Right hindlimb (tissue), 1 donor: ENCODE measurements around the gene ATP6V0D1.
A peak's percentile ranks its signal among the peaks of the same experiment; 100 is the strongest.
"Not testable (repeated sequence)": the region's sequence is repeated elsewhere in the genome, so short reads cannot be mapped to it uniquely, and the experiment has no call there.

ENCODE experiments used
- DNase-seq: peaks from one replicate; pipeline ENCODE4 v3.0.0-alpha.2; 2018

ATP6V0D1 gene

GRCh38 chr16:67499106-67499505 lies 18.1 kb upstream of the ATP6V0D1 start:
- no peak for DNase-seq

GRCh38 chr16:67490335-67491096 lies 9.6 kb upstream of the ATP6V0D1 start:
- DNase-seq = no peak

- DNase-seq = no peak
These were observed 8.6 kb upstream of the ATP6V0D1 start for GRCh38 chr16:67489401-67490083.

GRCh38 chr16:67487561-67487960 lies 6.6 kb upstream of the ATP6V0D1 start:
- DNase-seq = not testable (repeated sequence)

- DNase-seq = no peak
These were observed 5.8 kb upstream of the ATP6V0D1 start for GRCh38 chr16:67486805-67487204.

- no peak for DNase-seq
These were observed 3.0 kb upstream of the ATP6V0D1 start for GRCh38 chr16:67483731-67484525.

- DNase-seq = no peak
These were observed 2.2 kb upstream of the ATP6V0D1 start, which contains the start of gene AGRP for GRCh38 chr16:67483150-67483549. Gene AGRP, minus strand, starts transcription at chr16:67483547. Its CDS starts 149 bp downstream, at chr16:67483398.

GRCh38 chr16:67482233-67482924 lies 1.4 kb upstream of the ATP6V0D1 start:
- no peak for DNase-seq

- no peak for DNase-seq
These were observed 740 bp upstream of the ATP6V0D1 start for GRCh38 chr16:67481561-67482232.

- no peak for DNase-seq
These were observed 2.9 kb downstream of the ATP6V0D1 start for GRCh38 chr16:67477960-67478554.

- no peak for DNase-seq
These were observed 6.2 kb downstream of the ATP6V0D1 start for GRCh38 chr16:67474551-67475455.

GRCh38 chr16:67471758-67472384 lies 9.1 kb downstream of the ATP6V0D1 start:
- DNase-seq = no peak

- DNase-seq = peak; percentile 66
These were observed 10.6 kb downstream of the ATP6V0D1 start for GRCh38 chr16:67470359-67470758.

GRCh38 chr16:67468731-67469130 lies 12.2 kb downstream of the ATP6V0D1 start:
- no peak for DNase-seq

- no peak for DNase-seq
These were observed 14.4 kb downstream of the ATP6V0D1 start for GRCh38 chr16:67466581-67466980.

GRCh38 chr16:67464565-67464964 lies 16.4 kb downstream of the ATP6V0D1 start:
- no peak for DNase-seq

- DNase-seq = no peak
These were observed 17.3 kb downstream of the ATP6V0D1 start for GRCh38 chr16:67463691-67464090.

GRCh38 chr16:67463059-67463458 lies 17.9 kb downstream of the ATP6V0D1 start:
- no peak for DNase-seq

GRCh38 chr16:67462279-67462655 lies 18.7 kb downstream of the ATP6V0D1 start:
- DNase-seq = peak; percentile 13

GRCh38 chr16:67461600-67462278 lies 19.2 kb downstream of the ATP6V0D1 start:
- peak; percentile 16 for DNase-seq
